ENCODE results near the gene SH3GL3.
A peak's percentile ranks its signal among the peaks of the same experiment; 100 is the strongest.

Gene SH3GL3

DNA sequence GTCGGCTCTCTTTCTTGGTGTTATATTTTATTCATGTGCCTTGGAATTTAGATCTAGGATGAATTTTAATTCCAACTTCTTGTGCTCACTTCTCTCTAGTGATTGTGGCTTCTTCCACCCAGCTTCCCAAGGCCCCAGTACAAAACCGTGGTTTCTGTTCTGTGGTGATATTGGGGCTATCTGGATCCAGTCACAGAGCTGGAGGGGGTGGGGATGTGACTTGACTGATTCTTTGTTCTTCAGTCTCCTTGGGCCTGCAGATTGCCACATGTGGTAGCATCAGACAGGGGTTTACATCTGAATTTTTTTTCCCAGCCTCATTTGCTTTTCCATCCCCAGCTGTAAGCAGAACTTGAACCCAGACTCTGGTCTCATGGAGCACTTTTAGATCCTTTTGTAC is 108.2 kb downstream of the SH3GL3 start:
- no peak overlapping the region for H3K4me3 ChIP-seq (ENCODE audit: low read depth, low read length)
- no peak for TF ChIP-seq CTCF (IDR thresholded peaks at IDR 0.05; ENCODE audit: low read depth, low read length)
- no peaks in the 10 kb centered on the region for H3K4me1 ChIP-seq
- no peaks in the 10 kb centered on the region for H3K9me3 ChIP-seq
- no peaks in the 10 kb centered on the region for H3K36me3 ChIP-seq
- peaks cover 2% of the 10 kb centered on the region; the same call in 1 of the 2 replicates for H3K27me3 ChIP-seq
- DNase-seq, result no peak

- no peaks in the 10 kb centered on the region for H3K4me1 ChIP-seq
- H3K27me3 ChIP-seq, result no peaks in the 10 kb centered on the region; the same call in 1 of the 2 replicates
- no peaks in the 10 kb centered on the region for H3K36me3 ChIP-seq
- no peak for DNase-seq
- no peaks in the 10 kb centered on the region for H3K9me3 ChIP-seq
- no peak for TF ChIP-seq CTCF (IDR thresholded peaks at IDR 0.05; ENCODE audit: low read depth, low read length)
- H3K4me3 ChIP-seq (ENCODE audit: low read depth, low read length), result no peak overlapping the region
Measured at GRCh38 chr15:83556068-83556467, 108.9 kb downstream of the SH3GL3 start.

DNA sequence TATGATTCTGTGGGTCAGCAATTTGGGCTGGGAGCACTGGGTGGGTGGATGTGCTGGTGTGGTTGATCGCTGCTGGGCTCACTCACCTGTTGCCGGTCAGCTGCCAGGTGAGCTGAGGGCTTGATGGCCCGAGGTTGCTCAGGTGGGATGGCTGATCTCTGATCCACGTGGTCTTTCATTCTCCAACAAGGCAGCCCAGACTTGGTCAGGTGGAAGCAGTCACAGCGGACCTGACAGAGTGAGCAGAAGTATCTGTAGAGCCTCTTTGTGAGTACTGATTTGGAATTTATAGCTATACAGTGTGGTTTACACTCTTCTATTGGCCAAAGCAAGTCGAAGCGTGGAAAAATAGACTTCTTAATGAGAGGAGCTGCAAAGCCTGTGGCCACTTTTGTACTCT is 109.6 kb downstream of the SH3GL3 start:
- Histone ChIP-seq H3K9me3 (no peaks in the 10 kb centered on the region), H3K27me3 (no peaks in the 10 kb centered on the region), H3K4me3 (ENCODE audit: low read depth, low read length) (no peak overlapping the region), H3K36me3 (no peaks in the 10 kb centered on the region), H3K4me1 (no peaks in the 10 kb centered on the region)
- no peak for TF ChIP-seq CTCF (IDR thresholded peaks at IDR 0.05; ENCODE audit: low read depth, low read length)
- no peak for DNase-seq

DNA sequence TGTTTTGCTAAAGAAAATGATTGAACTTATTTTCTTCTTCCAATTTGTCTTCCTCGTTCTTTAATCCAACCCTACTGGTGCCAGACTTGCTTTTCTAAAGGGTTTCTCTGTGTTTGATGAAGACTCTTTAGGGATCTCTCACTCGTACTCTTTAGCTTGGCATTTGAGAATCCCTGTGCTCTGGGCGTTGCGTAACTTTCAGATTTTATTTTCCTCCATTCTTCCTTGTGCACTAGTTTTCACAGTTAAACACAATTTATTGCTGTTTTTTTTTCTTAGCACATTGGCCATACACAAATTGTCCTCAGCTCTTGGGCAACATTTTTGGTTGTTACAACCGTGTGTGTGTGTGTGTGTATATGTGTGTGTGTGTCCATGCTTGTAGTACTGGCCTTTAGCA is 111.0 kb downstream of the SH3GL3 start:
- no peak overlapping the region for H3K4me3 ChIP-seq (ENCODE audit: low read depth, low read length)
- H3K9me3 ChIP-seq, result no peaks in the 10 kb centered on the region
- no peaks in the 10 kb centered on the region for H3K4me1 ChIP-seq
- DNase-seq, result no peak
- no peaks in the 10 kb centered on the region for H3K36me3 ChIP-seq
- no peaks in the 10 kb centered on the region for H3K27me3 ChIP-seq
- no peak for TF ChIP-seq CTCF (IDR thresholded peaks at IDR 0.05; ENCODE audit: low read depth, low read length)

GRCh38 chr15:83559310-83559966 is 112.3 kb downstream of the SH3GL3 start:
- Histone ChIP-seq H3K4me1 (no peaks in the 10 kb centered on the region), H3K9me3 (no peaks in the 10 kb centered on the region), H3K4me3 (ENCODE audit: low read depth, low read length) (no peak overlapping the region), H3K36me3 (no peaks in the 10 kb centered on the region), H3K27me3 (no peaks in the 10 kb centered on the region)
- peak; percentile 96 for TF ChIP-seq CTCF (IDR thresholded peaks at IDR 0.05; ENCODE audit: low read depth, low read length)
- peak; percentile 56 for DNase-seq

- no peaks in the 10 kb centered on the region for H3K4me1 ChIP-seq
- no peak for DNase-seq
- H3K27me3 ChIP-seq, result no peaks in the 10 kb centered on the region
- H3K4me3 ChIP-seq (ENCODE audit: low read depth, low read length), result no peak overlapping the region
- TF ChIP-seq CTCF (IDR thresholded peaks at IDR 0.05; ENCODE audit: low read depth, low read length), result no peak
- H3K36me3 ChIP-seq, result no peaks in the 10 kb centered on the region
- no peaks in the 10 kb centered on the region for H3K9me3 ChIP-seq
Measured at GRCh38 chr15:83561661-83562060, 114.5 kb downstream of the SH3GL3 start.
